Gastroesophageal sphincter (tissue), 4 donors: ENCODE data around the gene SGPP1. TPM values are rescaled to one million over a fixed set of nuclear protein-coding genes. Genes with fewer than 3 reads are reported as not detected.

Source experiments
- ATAC-seq: fragments of 150-250 bp; one replicate; pipeline ENCODE4 v1.9.1; 2016; ENCODE audit warnings: mild to moderate bottlenecking, moderate library complexity
- H3K27ac ChIP-seq, 4 donors: fragments of 200-600 bp; sonication (generic) in 3 of 4; 1 replicate in 3 of 4; 2 replicates in 1 of 4; pipeline ENCODE4 v1.5.1; 2016 to 2019
- H3K27me3 ChIP-seq: fragments of 200-600 bp; sonication (generic); one replicate; pipeline ENCODE4 v1.5.1; 2019
- H3K36me3 ChIP-seq, 2 donors: fragments of 200-600 bp; sonication (generic); one replicate each; pipeline ENCODE4 v1.5.1; 2019; ENCODE audit warnings: control low read depth in 1 of 2
- H3K4me1 ChIP-seq, 3 donors: fragments of 200-600 bp; sonication (generic); 1 replicate in 2 of 3; 2 replicates in 1 of 3; pipeline ENCODE4 v1.5.1; 2016 to 2019; ENCODE audit warnings: control low read depth in 2 of 3
- H3K4me3 ChIP-seq, 2 donors: fragments of 200-600 bp; sonication (generic); one replicate each; pipeline ENCODE4 v1.5.1; 2019; ENCODE audit warnings: mild to moderate bottlenecking in 1 of 2, moderate library complexity in 1 of 2
- H3K9me3 ChIP-seq, 3 donors: fragments of 200-600 bp; sonication (generic); one replicate each; pipeline ENCODE4 v1.5.1; 2017 to 2019; ENCODE audit warnings: control low read depth in 2 of 3
- CTCF ChIP-seq, 4 experiments: fragments of 200-600 bp in 2 of 4; fragments of 450-650 bp in 2 of 4; sonication (generic) in 1 of 4; IDR thresholded peaks; one replicate each; pipeline ENCODE4 v1.5.1; 2017 to 2019; ENCODE audit warnings: antibody characterized with exemption in 4 of 4, mild to moderate bottlenecking in 2 of 4, moderate library complexity in 2 of 4
- EP300 ChIP-seq: sonication (generic); formaldehyde crosslinking; IDR thresholded peaks from one replicate; pipeline ENCODE4 v1.6.1; 2017; ENCODE audit warnings: antibody characterized with exemption, mild to moderate bottlenecking
- POLR2A ChIP-seq, 2 donors: fragments of 450-650 bp; IDR thresholded peaks; one replicate each; pipeline ENCODE4 v1.6.1; 2017; ENCODE audit warnings: antibody characterized with exemption in 2 of 2, mild to moderate bottlenecking in 2 of 2, moderate library complexity in 1 of 2
- POLR2AphosphoS5 ChIP-seq: sonication (generic); formaldehyde crosslinking; IDR thresholded peaks from one replicate; pipeline ENCODE4 v1.6.1; 2017; ENCODE audit warnings: antibody characterized with exemption
- WGBS, 2 donors: methylation state at CpG; one replicate each; pipeline ENCODE4 v1.1.5; 2018; ENCODE audit warnings: low coverage in 1 of 2; 5-methylcytosine and 5-hydroxymethylcytosine counted together
- total RNA-seq, 4 donors: library from RNA; depleted of rRNA; stranded (reverse); fragments of >200 nt; gene quantifications; one replicate each; pipeline ENCODE4 v1.1.0, GENCODE V29; 2016

SGPP1 gene
- total RNA-seq, 4 donors from 2014 or later: 14.9 to 28.9 (median 17.9) TPM

- no peak for ATAC-seq
- peaks cover 0 to 18% of the 10 kb centered on the region in 2 donors for H3K36me3 ChIP-seq
- no peak overlapping the region for H3K4me3 ChIP-seq
These were observed 40.9 kb downstream of the SGPP1 start for GRCh38 chr14:63686926-63687325.

GRCh38 chr14:63685401-63685800, 42.5 kb downstream of the SGPP1 start:
- no peak for ATAC-seq
- H3K27ac ChIP-seq: no peak overlapping the region
- WGBS, 2 donors: 95 to 100% methylated on average over 1 of the region's 1 CpG
- H3K9me3 ChIP-seq: no peaks in the 10 kb centered on the region
- peaks cover 0 to 18% of the 10 kb centered on the region in 2 donors for H3K36me3 ChIP-seq
- TF ChIP-seq EP300 (no peak), CTCF (IDR thresholded peaks at IDR 0.05) (no peak), POLR2AphosphoS5 (no peak)
- H3K4me3 ChIP-seq: no peak overlapping the region
- no peaks in the 10 kb centered on the region for H3K4me1 ChIP-seq
- no peaks in the 10 kb centered on the region for H3K27me3 ChIP-seq

More at GRCh38 chr14:63686926-63687325, 40.9 kb downstream of the SGPP1 start:
- no peak overlapping the region for H3K27ac ChIP-seq
- TF ChIP-seq POLR2AphosphoS5: no peak
- TF ChIP-seq POLR2A (IDR thresholded peaks at IDR 0.05): no peak
- no peak for TF ChIP-seq CTCF (IDR thresholded peaks at IDR 0.05)
- TF ChIP-seq EP300: no peak
- no peaks in the 10 kb centered on the region for H3K27me3 ChIP-seq
- H3K9me3 ChIP-seq: no peaks in the 10 kb centered on the region
- no peaks in the 10 kb centered on the region for H3K4me1 ChIP-seq

- Histone ChIP-seq H3K9me3 (no peaks in the 10 kb centered on the region), H3K36me3 (peaks cover 0 to 30% of the 10 kb centered on the region in 2 donors), H3K4me3 (no peak overlapping the region), H3K4me1 (no peaks in the 10 kb centered on the region), H3K27me3 (no peaks in the 10 kb centered on the region), H3K27ac (no peak overlapping the region)
- TF ChIP-seq POLR2AphosphoS5 (no peak), POLR2A (IDR thresholded peaks at IDR 0.05) (no peak), CTCF (IDR thresholded peaks at IDR 0.05) (no peak), EP300 (no peak)
- no peak for ATAC-seq
- 84 to 92% methylated on average over 5 to 9 of the region's 9 CpGs for whole genome bisulfite sequencing, 2 donors
These were observed 44.9 kb downstream of the SGPP1 start for GRCh38 chr14:63682727-63683593.

DNA sequence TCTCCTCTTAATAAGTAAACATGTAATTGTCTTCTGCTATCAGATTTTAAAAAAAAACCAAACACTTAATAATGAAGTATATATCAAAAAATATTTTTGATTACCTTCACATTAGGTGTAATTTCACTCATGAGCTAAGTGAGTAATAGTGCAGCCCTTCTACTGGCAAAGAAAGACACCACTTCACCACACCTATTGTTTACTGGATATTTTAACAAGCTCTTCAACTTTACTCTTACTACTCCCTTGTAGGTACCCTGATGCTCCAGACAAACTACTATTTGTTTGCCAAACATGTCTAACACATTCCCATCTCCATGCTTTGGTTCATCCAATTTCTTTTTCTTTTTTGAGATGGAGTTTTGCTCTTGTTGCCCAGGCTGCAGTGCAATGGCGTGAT, 49.3 kb downstream of the SGPP1 start:
- Histone ChIP-seq H3K27me3 (no peaks in the 10 kb centered on the region), H3K36me3 (peaks cover 0 to 40% of the 10 kb centered on the region in 2 donors), H3K27ac (no peak overlapping the region), H3K9me3 (no peaks in the 10 kb centered on the region), H3K4me1 (no peaks in the 10 kb centered on the region), H3K4me3 (no peak overlapping the region)
- WGBS, 2 donors: 100% methylated on average over 1 of the region's 1 CpG; no CpG with 5 or more reads in 1 of the 2 donors
- TF ChIP-seq EP300 (no peak), POLR2A (IDR thresholded peaks at IDR 0.05) (no peak), POLR2AphosphoS5 (no peak), CTCF (IDR thresholded peaks at IDR 0.05) (no peak)
- ATAC-seq: no peak

GRCh38 chr14:63677891-63678379, 49.9 kb downstream of the SGPP1 start:
- TF ChIP-seq POLR2AphosphoS5: no peak
- TF ChIP-seq CTCF (IDR thresholded peaks at IDR 0.05): no peak
- no peak for TF ChIP-seq POLR2A (IDR thresholded peaks at IDR 0.05)
- TF ChIP-seq EP300: no peak
- ATAC-seq: no peak
- Histone ChIP-seq H3K36me3 (peaks cover 0 to 36% of the 10 kb centered on the region in 2 donors), H3K9me3 (no peaks in the 10 kb centered on the region), H3K4me3 (no peak overlapping the region), H3K27ac (no peak overlapping the region), H3K4me1 (no peaks in the 10 kb centered on the region), H3K27me3 (no peaks in the 10 kb centered on the region)
- 83 to 92% methylated on average over 3 of the region's 3 CpGs for WGBS, 2 donors
